Suprapubic skin (tissue), 3 donors: ENCODE data around the gene EMID1.

Experiments
- CTCF ChIP-seq, 2 donors: fragments of 200-600 bp in 1 of 2; fragments of 450-650 bp in 1 of 2; sonication (generic) in 1 of 2; IDR thresholded peaks; one replicate each; pipeline ENCODE4 v1.5.1; 2016 to 2019; ENCODE audit warnings: antibody characterized with exemption in 2 of 2, mild to moderate bottlenecking in 1 of 2, moderate library complexity in 1 of 2
- POLR2AphosphoS5 ChIP-seq, 3 donors: sonication (generic); formaldehyde crosslinking; IDR thresholded peaks; one replicate each; pipeline ENCODE4 v1.6.1; 2017; ENCODE audit warnings: antibody characterized with exemption in 3 of 3

- no peak for TF ChIP-seq CTCF (IDR thresholded peaks at IDR 0.05)
- no peak for TF ChIP-seq POLR2AphosphoS5 (IDR thresholded peaks at IDR 0.05)
Observed at GRCh38 chr22:29251981-29252911, 46.5 kb downstream of the EMID1 start.
